OCI-LY1 (cell line): ENCODE data around the gene B3GNT3.

ENCODE experiments used
- H2AFZ ChIP-seq: fragments of 200-600 bp; sonication (generic), shearing (Covaris generic); 2 replicates; pipeline ENCODE4 v1.6.0; 2014; ENCODE audit warnings: antibody characterized with exemption, mild to moderate bottlenecking, low read length
- H3F3A ChIP-seq: fragments of 200-600 bp; sonication (generic), shearing (Covaris generic); 2 replicates; pipeline ENCODE4 v1.6.0; 2014; ENCODE audit warnings: mild to moderate bottlenecking, antibody characterized with exemption, low read length, moderate library complexity; ENCODE audit not compliant: insufficient read depth
- H3K27ac ChIP-seq: fragments of 200-600 bp; sonication (generic); 2 replicates; pipeline ENCODE4 v1.5.1; 2014; ENCODE audit warnings: low read length, mixed run types, mild to moderate bottlenecking, low read depth; ENCODE audit not compliant: poor library complexity, severe bottlenecking
- H3K27me3 ChIP-seq: fragments of 200-600 bp; sonication (generic); 2 replicates; pipeline ENCODE4 v1.6.0; 2014; ENCODE audit warnings: antibody characterized with exemption, mild to moderate bottlenecking, low read length, moderate library complexity; ENCODE audit not compliant: insufficient read depth
- H3K36me3 ChIP-seq: fragments of 200-600 bp; sonication (generic); 2 replicates; pipeline ENCODE4 v1.6.1; 2014; ENCODE audit warnings: mild to moderate bottlenecking, antibody characterized with exemption, low read length, moderate library complexity, mixed read lengths; ENCODE audit not compliant: insufficient read depth
- H3K4me1 ChIP-seq: fragments of 200-600 bp; sonication (generic); 2 replicates; pipeline ENCODE4 v1.5.1; 2014; ENCODE audit warnings: mild to moderate bottlenecking, low read length, moderate library complexity; ENCODE audit not compliant: insufficient read depth, severe bottlenecking
- H3K4me2 ChIP-seq: fragments of 200-600 bp; sonication (generic), shearing (Covaris generic); 2 replicates; pipeline ENCODE4 v1.6.1; 2014; ENCODE audit warnings: low read length
- H3K4me3 ChIP-seq: fragments of 200-600 bp; sonication (generic); 2 replicates; pipeline ENCODE4 v1.5.1; 2014; ENCODE audit warnings: low read length, low read depth, mild to moderate bottlenecking, mixed read lengths; ENCODE audit not compliant: poor library complexity, severe bottlenecking
- H3K79me2 ChIP-seq: fragments of 200-600 bp; shearing (Covaris generic); 2 replicates; pipeline ENCODE4 v1.6.1; 2016; ENCODE audit warnings: mixed run types, low read length, mixed read lengths; ENCODE audit not compliant: insufficient read depth
- H3K9ac ChIP-seq: fragments of 200-600 bp; sonication (generic), shearing (Covaris generic); 2 replicates; pipeline ENCODE4 v1.6.1; 2014; ENCODE audit warnings: mild to moderate bottlenecking, low read length, mixed read lengths
- H3K9me2 ChIP-seq: fragments of 200-600 bp; sonication (generic), shearing (Covaris generic); 2 replicates; pipeline ENCODE4 v1.6.1; 2014; ENCODE audit warnings: low read depth, mild to moderate bottlenecking, low read length, mixed read lengths
- H3K9me3 ChIP-seq: fragments of 200-600 bp; shearing (Covaris generic); 2 replicates; pipeline ENCODE4 v1.6.1; 2014; ENCODE audit warnings: low read length, mixed read lengths
- H4K20me1 ChIP-seq: fragments of 200-600 bp; sonication (generic), shearing (Covaris generic); 2 replicates; pipeline ENCODE4 v1.6.0; 2016; ENCODE audit warnings: mild to moderate bottlenecking, low read length; ENCODE audit not compliant: insufficient read depth
- CTCF ChIP-seq: fragments of 200-600 bp; sonication (generic), shearing (Covaris generic); IDR thresholded peaks from 2 replicates; pipeline ENCODE4 v1.5.1; 2017; ENCODE audit warnings: mild to moderate bottlenecking, antibody characterized with exemption, low read length, moderate library complexity, mixed read lengths
- EZH2 ChIP-seq: fragments of 200-600 bp; sonication (generic), shearing (Covaris generic); IDR thresholded peaks from 2 replicates; pipeline ENCODE4 v1.8.0; 2017; ENCODE audit warnings: borderline replicate concordance, mixed run types, mild to moderate bottlenecking, antibody characterized with exemption, low read length, moderate library complexity, mixed read lengths

B3GNT3 gene

GRCh38 chr19:17751912-17752273 is 43.0 kb upstream of the B3GNT3 start:
- 0 out of 2 replicates have a peak, but pooled peaks cover 13% of the 10 kb centered on the region for H3K79me2 ChIP-seq
- TF ChIP-seq CTCF (no peak), EZH2 (no peak)
- peak overlapping the region; percentile 95 for H3K27ac ChIP-seq

GRCh38 chr19:17752865-17753639 is 41.9 kb upstream of the B3GNT3 start:
- H3K79me2 ChIP-seq = 0 out of 2 replicates have a peak, but pooled peaks cover 11% of the 10 kb centered on the region

More at GRCh38 chr19:17751912-17752273, 43.0 kb upstream of the B3GNT3 start:
- H2AFZ ChIP-seq = no peak overlapping the region
- no peaks in the 10 kb centered on the region for H3K9me3 ChIP-seq
- no peaks in the 10 kb centered on the region for H4K20me1 ChIP-seq
- peak overlapping the region; percentile 77 for H3K4me3 ChIP-seq
- peaks cover 88% of the 10 kb centered on the region for H3K4me1 ChIP-seq
- no peaks in the 10 kb centered on the region for H3K9me2 ChIP-seq
- peaks cover 17% of the 10 kb centered on the region; the same call in 1 of the 2 replicates for H3K36me3 ChIP-seq
- no peaks in the 10 kb centered on the region; the same call in 1 of the 2 replicates for H3F3A ChIP-seq
- no peaks in the 10 kb centered on the region for H3K27me3 ChIP-seq
- H3K9ac ChIP-seq = peak overlapping the region; percentile 82
- peak overlapping the region; percentile 96 for H3K4me2 ChIP-seq

GRCh38 chr19:17753976-17754375 is 41.0 kb upstream of the B3GNT3 start:
- no peak overlapping the region for H3K4me3 ChIP-seq
- peak overlapping the region; percentile 83 for H3K27ac ChIP-seq
- TF ChIP-seq CTCF (no peak), EZH2 (no peak)
- H3K9me3 ChIP-seq = no peaks in the 10 kb centered on the region
- 0 out of 2 replicates have a peak, but pooled peaks cover 9% of the 10 kb centered on the region for H3K79me2 ChIP-seq
- H3K36me3 ChIP-seq = peaks cover 35% of the 10 kb centered on the region
- H3K4me2 ChIP-seq = 0 out of 2 replicates have a peak overlapping the region, but pooled peaks have one; percentile 26
- no peaks in the 10 kb centered on the region; the same call in 1 of the 2 replicates for H3F3A ChIP-seq
- H3K27me3 ChIP-seq = no peaks in the 10 kb centered on the region
- H2AFZ ChIP-seq = no peak overlapping the region
- H3K9ac ChIP-seq = no peak overlapping the region
- no peaks in the 10 kb centered on the region for H3K9me2 ChIP-seq
- H4K20me1 ChIP-seq = no peaks in the 10 kb centered on the region
- peaks cover 73% of the 10 kb centered on the region for H3K4me1 ChIP-seq

More at GRCh38 chr19:17752865-17753639, 41.9 kb upstream of the B3GNT3 start:
- Histone ChIP-seq H3K4me2 (0 out of 2 replicates have a peak overlapping the region, but pooled peaks have one; percentile 5), H3K4me3 (no peak overlapping the region), H3K36me3 (peaks cover 26% of the 10 kb centered on the region), H3K4me1 (peaks cover 82% of the 10 kb centered on the region), H3K9me3 (no peaks in the 10 kb centered on the region), H3K27me3 (no peaks in the 10 kb centered on the region), H3K27ac (peak overlapping the region; percentile 95), H2AFZ (no peak overlapping the region), H3K9ac (no peak overlapping the region), H4K20me1 (no peaks in the 10 kb centered on the region), H3F3A (no peaks in the 10 kb centered on the region; the same call in 1 of the 2 replicates), H3K9me2 (no peaks in the 10 kb centered on the region)
- no peak for TF ChIP-seq CTCF
- no peak for TF ChIP-seq EZH2
